H9 (cell line): ENCODE measurements around the gene LITAF. TPM values are rescaled to one million over a fixed set of nuclear protein-coding genes. Genes with fewer than 3 reads are reported as not detected.

ENCODE experiments used
- DNase-seq: peaks from one replicate; pipeline ENCODE4 v3.0.0-alpha.2; 2017
- H2AFZ ChIP-seq: one replicate; pipeline ENCODE4 v1.6.1; 2013; ENCODE audit warnings: mild to moderate bottlenecking, low read length, control low read depth, moderate library complexity
- H2AK5ac ChIP-seq: 2 replicates; pipeline ENCODE4 v1.6.1; 2013; ENCODE audit warnings: low read length, control low read depth, mixed read lengths; ENCODE audit not compliant: insufficient read length
- H2BK120ac ChIP-seq: one replicate; pipeline ENCODE4 v1.6.1; 2013; ENCODE audit warnings: low read depth, mild to moderate bottlenecking, low read length, control low read depth, inconsistent platforms; ENCODE audit not compliant: poor library complexity, severe bottlenecking
- H2BK12ac ChIP-seq: 2 replicates; pipeline ENCODE4 v1.6.1; 2013; ENCODE audit warnings: low read length, control low read depth, mixed read lengths, low read depth; ENCODE audit not compliant: insufficient read length
- H2BK15ac ChIP-seq: 2 replicates; pipeline ENCODE4 v1.6.1; 2013; ENCODE audit warnings: low read depth, low read length, control low read depth
- H2BK20ac ChIP-seq: one replicate; pipeline ENCODE4 v1.6.1; 2013; ENCODE audit warnings: low read depth, mild to moderate bottlenecking, low read length, control low read depth, inconsistent platforms; ENCODE audit not compliant: poor library complexity, severe bottlenecking
- H2BK5ac ChIP-seq: 2 replicates; pipeline ENCODE4 v1.6.1; 2013; ENCODE audit warnings: low read length, control low read depth, mixed read lengths; ENCODE audit not compliant: insufficient read length
- H3K14ac ChIP-seq: 2 replicates; pipeline ENCODE4 v1.6.1; 2013; ENCODE audit warnings: low read length, control low read depth; ENCODE audit not compliant: insufficient read depth
- H3K18ac ChIP-seq: 2 replicates; pipeline ENCODE4 v1.6.1; 2013; ENCODE audit warnings: low read depth, mild to moderate bottlenecking, mixed read lengths, low read length, control low read depth; ENCODE audit not compliant: insufficient read length
- H3K23ac ChIP-seq: 2 replicates; pipeline ENCODE4 v1.6.1; 2013; ENCODE audit warnings: low read length, control low read depth, mixed read lengths, low read depth; ENCODE audit not compliant: insufficient read length
- H3K23me2 ChIP-seq: 2 replicates; pipeline ENCODE4 v1.6.1; 2013; ENCODE audit warnings: low read depth, mild to moderate bottlenecking, mixed read lengths, low read length, control low read depth; ENCODE audit not compliant: insufficient read length, poor library complexity, severe bottlenecking
- H3K27ac ChIP-seq: 2 replicates; pipeline ENCODE4 v1.5.1; 2013; ENCODE audit warnings: low read length, control low read depth, mixed read lengths, low read depth; ENCODE audit not compliant: insufficient read length
- H3K27me3 ChIP-seq: 2 replicates; pipeline ENCODE4 v1.6.1; 2013; ENCODE audit warnings: low read length, control low read depth, inconsistent platforms; ENCODE audit not compliant: insufficient read depth
- H3K4ac ChIP-seq: 2 replicates; pipeline ENCODE4 v1.6.1; 2013; ENCODE audit warnings: low read depth, mild to moderate bottlenecking, control low read depth, inconsistent platforms, low read length, moderate library complexity
- H3K4me1 ChIP-seq: 2 replicates; pipeline ENCODE4 v1.6.1; 2013; ENCODE audit warnings: low read length, control low read depth, inconsistent platforms; ENCODE audit not compliant: insufficient read depth
- H3K4me2 ChIP-seq: 2 replicates; pipeline ENCODE4 v1.6.1; 2013; ENCODE audit warnings: low read length, control low read depth, mixed read lengths; ENCODE audit not compliant: insufficient read length, insufficient read depth
- H3K56ac ChIP-seq: 2 replicates; pipeline ENCODE4 v1.6.1; 2013; ENCODE audit warnings: low read depth, mild to moderate bottlenecking, mixed read lengths, low read length, control low read depth; ENCODE audit not compliant: insufficient read length
- H3K79me1 ChIP-seq: 2 replicates; pipeline ENCODE4 v1.6.1; 2013; ENCODE audit warnings: low read depth, mild to moderate bottlenecking, moderate library complexity, low read length, control low read depth, inconsistent platforms; ENCODE audit not compliant: insufficient read depth, poor library complexity, severe bottlenecking
- H3K79me2 ChIP-seq: 2 replicates; pipeline ENCODE4 v1.6.1; 2013; ENCODE audit warnings: low read length, control low read depth, inconsistent platforms; ENCODE audit not compliant: insufficient read depth
- H3K9ac ChIP-seq: 2 replicates; pipeline ENCODE4 v1.6.1; 2013; ENCODE audit warnings: low read length, control low read depth, mixed read lengths; ENCODE audit not compliant: insufficient read length; ENCODE audit errors: extremely low read depth
- H3K9me3 ChIP-seq: one replicate; pipeline ENCODE4 v1.6.1; 2013; ENCODE audit warnings: low read depth, low read length, inconsistent platforms; ENCODE audit not compliant: control insufficient read depth
- H3T11ph ChIP-seq: one replicate; pipeline ENCODE4 v1.6.1; 2013; ENCODE audit warnings: mild to moderate bottlenecking, low read length, control low read depth, inconsistent platforms
- H4K20me1 ChIP-seq: one replicate; pipeline ENCODE4 v1.6.1; 2013; ENCODE audit not compliant: control insufficient read depth, insufficient read length, insufficient read depth
- H4K5ac ChIP-seq: 2 replicates; pipeline ENCODE4 v1.6.1; 2013; ENCODE audit warnings: low read depth, mild to moderate bottlenecking, mixed read lengths, low read length, control low read depth; ENCODE audit not compliant: insufficient read length
- H4K8ac ChIP-seq: replicated peaks from 2 replicates; pipeline ENCODE4 v1.6.1; 2013; ENCODE audit warnings: low read length, control low read depth, mixed read lengths, low read depth; ENCODE audit not compliant: insufficient read length
- H4K91ac ChIP-seq: 2 replicates; pipeline ENCODE4 v1.6.1; 2013; ENCODE audit warnings: low read depth, mild to moderate bottlenecking, moderate library complexity, mixed read lengths, low read length, control low read depth; ENCODE audit not compliant: insufficient read length
- H3K27ac Mint-ChIP-seq, 3 experiments: 2 replicates in 2 of 3; 3 replicates in 1 of 3; pipeline ENCODE4 v1.8.0; 2020 to 2021; ENCODE audit warnings: mixed read lengths in 3 of 3, mild to moderate bottlenecking in 1 of 3, moderate library complexity in 1 of 3
- H3K27me3 Mint-ChIP-seq: 2 replicates; pipeline ENCODE4 v1.8.0; 2021; ENCODE audit warnings: low read depth, mild to moderate bottlenecking, moderate library complexity, mixed read lengths
- H3K36me3 Mint-ChIP-seq, 3 experiments: 2 replicates in 2 of 3; 3 replicates in 1 of 3; pipeline ENCODE4 v1.8.0; 2020 to 2021; ENCODE audit warnings: low read depth in 3 of 3, mixed read lengths in 3 of 3; ENCODE audit not compliant: insufficient read depth in 1 of 3
- H3K4me1 Mint-ChIP-seq, 2 experiments: 2 replicates each; pipeline ENCODE4 v1.8.0; 2020; ENCODE audit warnings: mixed read lengths in 2 of 2
- H3K4me3 Mint-ChIP-seq, 2 experiments: 2 replicates in 1 of 2; 3 replicates in 1 of 2; pipeline ENCODE4 v1.8.0; 2020 to 2021; ENCODE audit warnings: mild to moderate bottlenecking in 2 of 2, mixed read lengths in 2 of 2, moderate library complexity in 1 of 2
- H3K9me3 Mint-ChIP-seq, 2 experiments: 2 replicates in 1 of 2; 3 replicates in 1 of 2; pipeline ENCODE4 v1.8.0; 2020; ENCODE audit warnings: mild to moderate bottlenecking in 2 of 2, mixed read lengths in 2 of 2, moderate library complexity in 1 of 2
- CTCF ChIP-seq: fragments of 200-600 bp; sonication (generic); conservative IDR thresholded peaks from 3 replicates; pipeline ENCODE4 v1.8.0; 2021; ENCODE audit warnings: antibody characterized with exemption, mild to moderate bottlenecking
- WGBS: extraction: QIAGEN DNeasy Blood & Tissue Kit; methylation state at CpG from one replicate; pipeline ENCODE4 v1.1.7; 2013; ENCODE audit warnings: missing lambda C conversion rate, low lambda C conversion rate, mixed read lengths; ENCODE audit not compliant: insufficient read length; ENCODE audit errors: extremely low coverage; 5-methylcytosine and 5-hydroxymethylcytosine counted together
- total RNA-seq: library from RNA; stranded (reverse); gene quantifications from 2 replicates; pipeline ENCODE4 v1.2.1, GENCODE V29; 2021

The LITAF gene
- total RNA-seq, 1 experiment from 2014 or later: 249 TPM

GRCh38 chr16:11554053-11554452 lies 32.7 kb downstream of the LITAF start:
- DNase-seq: no peak
- no peaks in the 10 kb centered on the region for H3K4me1 ChIP-seq
- no peak overlapping the region for H3K9ac ChIP-seq
- no peak overlapping the region for H3K14ac ChIP-seq
- Mint-ChIP-seq H3K27me3 (no peaks in the 10 kb centered on the region), H3K9me3 (peaks cover 3 to 6% of the 10 kb centered on the region in 2 experiments), H3K27ac (peak overlapping the region in 2 of 3 experiments; percentile 18 to 76; a peak in 3 of 7 replicates), H3K4me3 (no peak overlapping the region), H3K36me3 (peaks cover 34 to 86% (median 85%) of the 10 kb centered on the region in 3 experiments), H3K4me1 (peaks cover 3% of the 10 kb centered on the region in 2 experiments; a peak in 2 of 4 replicates)
- no peak overlapping the region for H2BK20ac ChIP-seq
- H2BK5ac ChIP-seq: no peak overlapping the region
- no peak overlapping the region for H2BK120ac ChIP-seq
- WGBS: no CpG with 5 or more reads among the region's 6 CpGs
- no peak overlapping the region for H3K4me2 ChIP-seq
- no peak overlapping the region for H3T11ph ChIP-seq
- H3K56ac ChIP-seq: no peak overlapping the region
- no peak overlapping the region for H3K4ac ChIP-seq
- H3K27me3 ChIP-seq: no peaks in the 10 kb centered on the region
- no peaks in the 10 kb centered on the region for H3K23me2 ChIP-seq
- H4K20me1 ChIP-seq: no peaks in the 10 kb centered on the region
- no peak overlapping the region for H2BK15ac ChIP-seq
- H3K27ac ChIP-seq: no peak overlapping the region
- H3K9me3 ChIP-seq: no peaks in the 10 kb centered on the region
- no peak overlapping the region for H2BK12ac ChIP-seq
- H2AFZ ChIP-seq: no peak overlapping the region
- TF ChIP-seq CTCF: no peak
- H4K5ac ChIP-seq: no peak overlapping the region
- no peak overlapping the region for H4K91ac ChIP-seq
- H3K79me2 ChIP-seq: no peaks in the 10 kb centered on the region
- no peak overlapping the region for H2AK5ac ChIP-seq
- no peak overlapping the region for H3K18ac ChIP-seq
- no peak overlapping the region for H4K8ac ChIP-seq
- no peak overlapping the region for H3K23ac ChIP-seq
- no peaks in the 10 kb centered on the region for H3K79me1 ChIP-seq
